Measurements from ENCODE around the gene YY1AP1. TPM values are rescaled to one million over a fixed set of nuclear protein-coding genes. Genes with fewer than 3 reads are reported as not detected.
A peak's percentile ranks its signal among the peaks of the same experiment; 100 is the strongest.
"Not testable (repeated sequence)": the region's sequence is repeated elsewhere in the genome, so short reads cannot be mapped to it uniquely, and the experiment has no call there.

YY1AP1 gene
- total RNA-seq, 1 experiment from 2014 or later: 57.5 TPM

DNA sequence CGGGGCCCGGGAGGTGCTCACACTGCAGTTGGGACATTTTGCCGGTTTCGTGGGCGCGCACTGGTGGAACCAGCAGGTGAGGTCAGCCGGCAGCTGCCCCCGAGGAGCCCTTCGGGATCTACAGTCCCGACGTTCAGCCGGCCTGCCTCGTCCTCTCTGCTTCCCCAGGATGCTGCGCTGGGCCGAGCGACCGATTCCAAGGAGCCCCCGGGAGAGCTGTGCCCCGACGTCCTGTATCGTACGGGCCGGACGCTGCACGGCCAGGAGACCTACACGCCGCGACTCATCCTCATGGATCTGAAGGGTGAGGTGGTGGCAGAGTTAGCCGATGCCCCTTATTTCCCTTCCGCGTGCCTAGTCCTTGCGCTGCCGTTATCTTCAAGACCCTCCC, 78.3 kb downstream of the YY1AP1 start:
- not testable (repeated sequence) for H3K79me2 ChIP-seq (ENCODE audit: insufficient read depth, low read length); H3K23me2 ChIP-seq (ENCODE audit: insufficient read length, low read depth, low read length, poor library complexity, severe bottlenecking); H2AFZ ChIP-seq (ENCODE audit: low read length); H3K9me3 ChIP-seq (ENCODE audit: control insufficient read depth, low read depth, low read length); H3K27me3 ChIP-seq (ENCODE audit: insufficient read depth, low read length); H4K20me1 ChIP-seq (ENCODE audit: control insufficient read depth, insufficient read depth, insufficient read length); H3K79me1 ChIP-seq (ENCODE audit: insufficient read depth, low read depth, low read length, poor library complexity, severe bottlenecking); H2BK12ac ChIP-seq (ENCODE audit: insufficient read length, low read depth, low read length); DNase-seq; H3K9me3 Mint-ChIP-seq; H3K27ac ChIP-seq (ENCODE audit: insufficient read length, low read depth, low read length); H4K5ac ChIP-seq (ENCODE audit: insufficient read length, low read depth, low read length); H2BK5ac ChIP-seq (ENCODE audit: insufficient read length, low read length); H3K23ac ChIP-seq (ENCODE audit: insufficient read length, low read depth, low read length); H3K4me1 Mint-ChIP-seq; H3K27me3 Mint-ChIP-seq (ENCODE audit: low read depth); H3K14ac ChIP-seq (ENCODE audit: insufficient read depth, low read length); H3T11ph ChIP-seq (ENCODE audit: low read length); H3K4me2 ChIP-seq (ENCODE audit: insufficient read depth, insufficient read length, low read length); H2AK5ac ChIP-seq (ENCODE audit: insufficient read length, low read length); H2BK120ac ChIP-seq (ENCODE audit: low read depth, low read length, poor library complexity, severe bottlenecking); H2BK15ac ChIP-seq (ENCODE audit: low read depth, low read length); H3K27ac Mint-ChIP-seq; H3K4ac ChIP-seq (ENCODE audit: low read depth, low read length); H2BK20ac ChIP-seq (ENCODE audit: low read depth, low read length, poor library complexity, severe bottlenecking); H3K18ac ChIP-seq (ENCODE audit: insufficient read length, low read depth, low read length); H4K8ac ChIP-seq (replicated peaks; ENCODE audit: insufficient read length, low read depth, low read length); H4K91ac ChIP-seq (ENCODE audit: insufficient read length, low read depth, low read length); H3K4me1 ChIP-seq (ENCODE audit: insufficient read depth, low read length); H3K56ac ChIP-seq (ENCODE audit: insufficient read length, low read depth, low read length)
- Mint-ChIP-seq H3K36me3 (ENCODE audit: insufficient read depth in 1 of 3, low read depth in 3 of 3) (peaks cover 17 to 22% (median 21%) of the 10 kb centered on the region in 3 experiments; a peak in 6 of 7 replicates), H3K4me3 (peak overlapping the region; percentile 81 to 88; a peak in 3 of 5 replicates)
- H3K9ac ChIP-seq (ENCODE audit: extremely low read depth, insufficient read length, low read length): peak overlapping the region; percentile 44
- no CpG with 5 or more reads among the region's 33 CpGs for WGBS (ENCODE audit: extremely low coverage, insufficient read length, low lambda C conversion rate)

Measured in H9 (cell line).